OCI-LY3 (cell line): Measurements from ENCODE around the gene TINCR.

Experiments used
- H2AFZ ChIP-seq: fragments of 200-600, 300-600 bp; shearing (Covaris generic); 2 replicates; pipeline ENCODE4 v1.6.0; 2014; ENCODE audit warnings: antibody characterized with exemption, low read depth, low read length
- H3K27ac ChIP-seq: fragments of 200-600, 300-600 bp; sonication (generic); 2 replicates; pipeline ENCODE4 v1.5.1; 2014; ENCODE audit warnings: mild to moderate bottlenecking, low read length, moderate library complexity, mixed read lengths
- H3K27me3 ChIP-seq: fragments of 200-600, 300-600 bp; sonication (generic); 2 replicates; pipeline ENCODE4 v1.6.1; 2014; ENCODE audit warnings: low read depth, low read length, mixed read lengths
- H3K36me3 ChIP-seq: fragments of 200-600, 300-600 bp; sonication (generic); replicated peaks from 2 replicates; pipeline ENCODE3; 2014; ENCODE audit warnings: low read depth, low read length, mixed read lengths
- H3K4me1 ChIP-seq: fragments of 300-600, 200-600 bp; sonication (generic); 2 replicates; pipeline ENCODE4 v1.6.1; 2014; ENCODE audit warnings: low read length, mixed read lengths
- H3K4me2 ChIP-seq: fragments of 200-600, 300-600 bp; sonication (generic); 2 replicates; pipeline ENCODE4 v1.6.1; 2014; ENCODE audit warnings: low read length, mixed read lengths
- H3K4me3 ChIP-seq: fragments of 300-600, 200-600 bp; sonication (generic); 2 replicates; pipeline ENCODE4 v1.5.1; 2014; ENCODE audit warnings: antibody characterized with exemption, mild to moderate bottlenecking, low read length, moderate library complexity
- H3K79me2 ChIP-seq: fragments of 300-600, 200-600 bp; shearing (Covaris generic); 2 replicates; pipeline ENCODE4 v1.6.1; 2014; ENCODE audit warnings: mild to moderate bottlenecking, low read length, mixed read lengths
- H3K9ac ChIP-seq: fragments of 300-600, 200-600 bp; shearing (Covaris generic); 2 replicates; pipeline ENCODE4 v1.6.0; 2014; ENCODE audit warnings: mild to moderate bottlenecking, low read length, moderate library complexity
- H3K9me3 ChIP-seq: fragments of 200-600, 300-600 bp; shearing (Covaris generic); 2 replicates; pipeline ENCODE4 v1.6.1; 2014; ENCODE audit warnings: low read length, mixed read lengths; ENCODE audit not compliant: insufficient read depth
- H4K20me1 ChIP-seq: fragments of 200-600, 300-600 bp; sonication (generic); 2 replicates; pipeline ENCODE4 v1.6.1; 2016; ENCODE audit warnings: low read length, mixed read lengths; ENCODE audit not compliant: insufficient read depth
- EZH2phosphoT487 ChIP-seq: fragments of 200-600 bp; shearing (Covaris generic); IDR thresholded peaks from 2 replicates; pipeline ENCODE4 v1.6.1; 2018; ENCODE audit warnings: antibody characterized with exemption, mixed run types, low read depth
- TF ChIP-seq, protein P1 (sequence below): fragments of 200-600, 300-600 bp; sonication (generic); IDR thresholded peaks from 2 replicates; pipeline ENCODE4 v1.5.1; 2014; ENCODE audit warnings: antibody characterized with exemption, low read length, low read depth

The TINCR gene

DNA sequence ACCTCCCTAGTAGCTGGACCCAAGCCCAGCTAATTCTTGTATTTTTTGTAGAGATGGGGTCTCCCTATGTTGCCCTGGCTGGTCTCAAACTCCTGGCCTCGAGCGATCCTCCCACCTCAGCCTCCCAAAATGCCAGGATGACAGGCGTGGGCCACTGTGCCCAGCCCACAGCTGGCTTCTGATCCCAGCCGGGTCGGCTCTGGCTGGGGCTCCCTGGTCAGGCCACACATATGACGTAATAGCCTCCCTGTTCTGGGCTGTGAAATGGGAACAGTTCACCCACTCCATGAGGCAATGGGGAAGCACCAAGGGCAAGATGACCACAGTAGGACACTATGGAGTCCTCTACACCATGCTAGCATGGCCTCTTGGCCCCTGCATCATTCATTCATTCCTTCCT is 41.1 kb downstream of the TINCR start:
- Histone ChIP-seq H3K4me2 (no peak overlapping the region), H3K79me2 (no peaks in the 10 kb centered on the region), H2AFZ (no peak overlapping the region)

DNA sequence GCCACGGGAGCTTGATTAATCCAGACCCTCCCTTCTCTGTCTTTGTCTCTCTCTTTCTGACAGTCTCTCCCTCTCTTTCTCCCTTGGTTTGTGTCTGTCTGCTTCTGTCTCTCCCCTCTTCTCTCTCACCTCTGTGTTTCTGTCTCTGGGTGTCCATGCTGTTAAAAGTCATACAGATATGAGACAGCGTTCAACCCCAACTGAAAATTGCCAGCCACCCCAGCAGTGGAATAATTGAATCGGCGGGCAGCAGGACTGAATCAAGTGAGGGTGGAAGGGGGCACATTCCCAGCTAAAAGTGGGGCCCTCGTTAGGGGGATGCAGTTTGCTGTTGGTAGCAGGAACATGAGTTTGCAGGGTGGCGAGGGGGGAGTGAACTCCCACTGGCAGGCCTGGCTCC is 43.7 kb downstream of the TINCR start:
- H2AFZ ChIP-seq: no peak overlapping the region
- H3K79me2 ChIP-seq: no peaks in the 10 kb centered on the region
- H3K4me2 ChIP-seq: no peak overlapping the region
- no peak overlapping the region for H3K9ac ChIP-seq
- TF ChIP-seq EZH2phosphoT487: no peak
- TF ChIP-seq, protein P1, sequence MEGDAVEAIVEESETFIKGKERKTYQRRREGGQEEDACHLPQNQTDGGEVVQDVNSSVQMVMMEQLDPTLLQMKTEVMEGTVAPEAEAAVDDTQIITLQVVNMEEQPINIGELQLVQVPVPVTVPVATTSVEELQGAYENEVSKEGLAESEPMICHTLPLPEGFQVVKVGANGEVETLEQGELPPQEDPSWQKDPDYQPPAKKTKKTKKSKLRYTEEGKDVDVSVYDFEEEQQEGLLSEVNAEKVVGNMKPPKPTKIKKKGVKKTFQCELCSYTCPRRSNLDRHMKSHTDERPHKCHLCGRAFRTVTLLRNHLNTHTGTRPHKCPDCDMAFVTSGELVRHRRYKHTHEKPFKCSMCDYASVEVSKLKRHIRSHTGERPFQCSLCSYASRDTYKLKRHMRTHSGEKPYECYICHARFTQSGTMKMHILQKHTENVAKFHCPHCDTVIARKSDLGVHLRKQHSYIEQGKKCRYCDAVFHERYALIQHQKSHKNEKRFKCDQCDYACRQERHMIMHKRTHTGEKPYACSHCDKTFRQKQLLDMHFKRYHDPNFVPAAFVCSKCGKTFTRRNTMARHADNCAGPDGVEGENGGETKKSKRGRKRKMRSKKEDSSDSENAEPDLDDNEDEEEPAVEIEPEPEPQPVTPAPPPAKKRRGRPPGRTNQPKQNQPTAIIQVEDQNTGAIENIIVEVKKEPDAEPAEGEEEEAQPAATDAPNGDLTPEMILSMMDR: no peak
- H3K4me3 ChIP-seq: no peak overlapping the region
- no peak overlapping the region for H3K27ac ChIP-seq
- no peaks in the 10 kb centered on the region for H3K36me3 ChIP-seq
- no peaks in the 10 kb centered on the region for H3K27me3 ChIP-seq
- H4K20me1 ChIP-seq: no peaks in the 10 kb centered on the region
- H3K9me3 ChIP-seq: no peaks in the 10 kb centered on the region
- no peaks in the 10 kb centered on the region for H3K4me1 ChIP-seq

More for the DNA sequence above, 41.1 kb downstream of the TINCR start:
- Histone ChIP-seq H3K9me3 (no peaks in the 10 kb centered on the region), H3K4me1 (no peaks in the 10 kb centered on the region), H3K9ac (no peak overlapping the region), H4K20me1 (no peaks in the 10 kb centered on the region), H3K27ac (no peak overlapping the region), H3K36me3 (no peaks in the 10 kb centered on the region), H3K27me3 (no peaks in the 10 kb centered on the region), H3K4me3 (no peak overlapping the region)
- TF ChIP-seq, protein P1: no peak
- TF ChIP-seq EZH2phosphoT487: no peak

DNA sequence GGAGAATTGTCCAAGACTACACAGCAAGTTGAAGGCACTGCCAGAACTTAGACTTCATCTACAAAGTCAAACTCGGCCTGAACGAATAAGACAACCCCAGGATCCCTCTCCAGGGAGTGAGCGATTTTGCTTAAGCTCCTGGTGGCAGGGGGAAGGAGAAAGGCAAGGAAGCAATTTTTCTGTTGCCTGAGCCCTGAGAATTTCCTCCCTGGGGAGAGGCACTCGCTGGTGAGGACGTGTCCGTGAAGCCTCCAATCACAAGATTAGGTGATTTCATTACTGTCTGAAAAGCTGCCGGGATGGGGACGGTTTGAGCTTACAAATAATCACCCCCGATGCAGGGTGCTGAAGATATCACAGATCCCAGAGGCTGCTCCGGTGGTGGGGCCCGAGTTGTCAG is 45.6 kb downstream of the TINCR start:
- Histone ChIP-seq H2AFZ (no peak overlapping the region), H3K27ac (no peak overlapping the region), H3K9ac (no peak overlapping the region), H3K4me2 (no peak overlapping the region), H3K9me3 (no peaks in the 10 kb centered on the region), H3K4me3 (no peak overlapping the region), H3K36me3 (no peaks in the 10 kb centered on the region), H3K4me1 (no peaks in the 10 kb centered on the region), H3K79me2 (no peaks in the 10 kb centered on the region), H3K27me3 (no peaks in the 10 kb centered on the region), H4K20me1 (no peaks in the 10 kb centered on the region)
- no peak for TF ChIP-seq EZH2phosphoT487
- TF ChIP-seq, protein P1: no peak

DNA sequence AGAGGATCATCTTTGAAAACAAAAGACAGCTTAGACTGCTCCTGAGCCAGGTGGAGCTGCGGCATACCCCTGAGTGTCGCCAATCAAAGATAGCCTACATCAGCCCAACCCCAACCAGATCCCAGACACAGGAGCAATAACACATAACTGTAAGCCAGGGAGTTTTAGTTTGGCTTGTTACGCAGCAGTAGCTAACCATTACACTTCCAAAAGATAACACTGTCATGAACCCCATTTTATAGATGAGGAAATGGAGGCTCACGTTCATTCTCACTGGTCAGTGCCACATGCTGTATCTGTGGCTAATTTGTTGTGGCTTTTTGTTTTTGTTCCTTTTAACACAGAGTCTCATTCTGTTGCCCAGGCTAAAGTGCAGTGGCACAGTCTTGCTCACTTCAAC is 47.3 kb downstream of the TINCR start:
- no peaks in the 10 kb centered on the region for H3K27me3 ChIP-seq
- H2AFZ ChIP-seq: no peak overlapping the region
- no peak overlapping the region for H3K27ac ChIP-seq
- no peaks in the 10 kb centered on the region for H3K4me1 ChIP-seq
- H3K4me3 ChIP-seq: no peak overlapping the region
- no peaks in the 10 kb centered on the region for H3K36me3 ChIP-seq
- H3K9me3 ChIP-seq: 0 out of 2 replicates have a peak, but pooled peaks cover 4% of the 10 kb centered on the region
- H3K4me2 ChIP-seq: no peak overlapping the region
- no peak overlapping the region for H3K9ac ChIP-seq
- no peaks in the 10 kb centered on the region for H3K79me2 ChIP-seq
- H4K20me1 ChIP-seq: no peaks in the 10 kb centered on the region
- TF ChIP-seq, protein P1: no peak
- no peak for TF ChIP-seq EZH2phosphoT487
